Measurements from ENCODE around the gene PPARG. TPM values are rescaled to one million over a fixed set of nuclear protein-coding genes. Genes with fewer than 3 reads are reported as not detected.
"Not testable (repeated sequence)": the region's sequence is repeated elsewhere in the genome, so short reads cannot be mapped to it uniquely, and the experiment has no call there.

Gene PPARG
- total and polyA plus RNA-seq, 2 of the 8 experiments (the other 6 are each of a cell fraction or from before 2014, with no cell fraction given): 0.06 TPM; not detected in 1

GRCh38 chr3:12386514-12387291 lies 97.8 kb downstream of the PPARG start:
- H3K4me3 ChIP-seq (ENCODE audit: extremely low read depth in 1 of 4, insufficient read depth in 2 of 4, low read depth in 3 of 4, low read length in 4 of 4); H4K5ac ChIP-seq (ENCODE audit: insufficient read length, low read depth, low read length); FAIRE-seq; POLR2A ChIA-PET (ENCODE audit: partially characterized antibody); H3K23me2 ChIP-seq (ENCODE audit: low read depth, low read length); H4K8ac ChIP-seq (ENCODE audit: extremely low read depth, insufficient read depth, low read length); H3K79me2 ChIP-seq (ENCODE audit: control insufficient read depth in 1 of 2, insufficient read depth in 2 of 2, low read length in 2 of 2); H3K4me1 ChIP-seq (replicated peaks in 1 of 4; ENCODE audit: control insufficient read depth in 3 of 4, insufficient read depth in 4 of 4, low read length in 3 of 4); H3K27me3 ChIP-seq (replicated peaks in 1 of 4; ENCODE audit: control insufficient read depth in 3 of 4, extremely low read depth in 1 of 4, insufficient read depth in 3 of 4, low read length in 3 of 4); H3K27ac ChIP-seq (ENCODE audit: low read depth, low read length); H2BK120ac ChIP-seq (replicated peaks; ENCODE audit: low read depth, low read length); H3K79me1 ChIP-seq (ENCODE audit: low read depth, low read length); H2AFZ ChIP-seq (ENCODE audit: low read length); H4K91ac ChIP-seq (replicated peaks; ENCODE audit: insufficient read length, low read length); H4K20me1 ChIP-seq (replicated peaks in 1 of 2; ENCODE audit: control insufficient read depth in 1 of 2, insufficient read depth in 2 of 2, low read length in 2 of 2); H3K56ac ChIP-seq (replicated peaks; ENCODE audit: insufficient read length, low read depth, low read length); H2BK15ac ChIP-seq (ENCODE audit: low read length); H3K9me3 ChIP-seq (ENCODE audit: insufficient read depth in 2 of 2, low read depth in 1 of 2, low read length in 1 of 2); H2BK5ac ChIP-seq (ENCODE audit: low read depth, low read length); H3K36me3 ChIP-seq (ENCODE audit: control insufficient read depth in 2 of 4, insufficient read depth in 4 of 4, low read length in 3 of 4); H3K9ac ChIP-seq (replicated peaks in 1 of 4; ENCODE audit: extremely low read depth in 1 of 4, low read depth in 3 of 4, low read length in 3 of 4); H3K4me2 ChIP-seq (ENCODE audit: insufficient read depth in 1 of 2, low read depth in 2 of 2, low read length in 2 of 2); H2AK5ac ChIP-seq (ENCODE audit: low read depth, low read length); DNase-seq (ENCODE audit: low read depth in 1 of 2, low spot score in 2 of 2); H3K23ac ChIP-seq (ENCODE audit: insufficient read length); H2BK12ac ChIP-seq (ENCODE audit: low read depth, low read length); H3K4ac ChIP-seq (replicated peaks; ENCODE audit: insufficient read length, low read depth, low read length); H2BK20ac ChIP-seq (ENCODE audit: low read length); H3K18ac ChIP-seq (ENCODE audit: extremely low read depth, low read length); H3K14ac ChIP-seq (ENCODE audit: insufficient read length): not testable (repeated sequence)
- CTCF ChIA-PET (ENCODE audit: partially characterized antibody): interaction anchor here (0.6 kb wide), 1 partner anchor 132 kb away, joined by 3 read pairs; no protein-coding TSS in a partner anchor
- 95% methylated on average over 4 of the region's 4 CpGs; no CpG with 5 or more reads in 1 of the 2 experiments for WGBS, 2 experiments (ENCODE audit: extremely low coverage in 1 of 2, insufficient coverage in 1 of 2, insufficient read length in 1 of 2, insufficient replicate concordance in 2 of 2, low coverage in 1 of 2, low lambda C conversion rate in 2 of 2, missing lambda C conversion rate in 1 of 2)
